Small intestine (tissue), 7 donors: ENCODE measurements around the gene BRD3. TPM values are rescaled to one million over a fixed set of nuclear protein-coding genes. Genes with fewer than 3 reads are reported as not detected.

ENCODE experiments used
- DNase-seq, 2 donors: peaks; one replicate each; pipeline versions ENCODE4 v3.0.0 to v3.0.0-alpha.2; 2013
- FAIRE-seq: peaks from 2 replicates; lab custom pipeline; 2012; peaks lifted over from hg19 to GRCh38; lab: Jason Lieb, UNC
- H3K27ac ChIP-seq, 3 donors: one replicate each; pipeline ENCODE4 v1.5.1; 2013; ENCODE audit warnings: low read length in 2 of 3, mild to moderate bottlenecking in 2 of 3, control low read depth in 1 of 3, inconsistent platforms in 1 of 3, low read depth in 1 of 3, moderate library complexity in 1 of 3
- H3K27me3 ChIP-seq, 3 donors: one replicate each; pipeline ENCODE4 v1.6.1; 2013; ENCODE audit warnings: low read length in 3 of 3, inconsistent platforms in 1 of 3; ENCODE audit not compliant: control insufficient read depth in 3 of 3, insufficient read depth in 3 of 3
- H3K36me3 ChIP-seq, 3 donors: one replicate each; pipeline ENCODE4 v1.6.1; 2013; ENCODE audit warnings: low read length in 3 of 3, inconsistent platforms in 1 of 3, low read depth in 1 of 3, mild to moderate bottlenecking in 1 of 3, moderate library complexity in 1 of 3; ENCODE audit not compliant: control insufficient read depth in 3 of 3, insufficient read depth in 2 of 3
- H3K4me1 ChIP-seq, 3 donors: one replicate each; pipeline ENCODE4 v1.6.1; 2013; ENCODE audit warnings: low read length in 2 of 3, inconsistent platforms in 1 of 3, low read depth in 1 of 3, mild to moderate bottlenecking in 1 of 3, moderate library complexity in 1 of 3; ENCODE audit not compliant: control insufficient read depth in 3 of 3, insufficient read depth in 2 of 3
- H3K4me3 ChIP-seq, 3 donors: one replicate each; pipeline ENCODE4 v1.5.1; 2013; ENCODE audit warnings: low read length in 3 of 3, control low read depth in 1 of 3, inconsistent platforms in 1 of 3, low read depth in 1 of 3, mild to moderate bottlenecking in 1 of 3, moderate library complexity in 1 of 3
- H3K9me3 ChIP-seq, 2 donors: one replicate each; pipeline ENCODE4 v1.6.1; 2013; ENCODE audit warnings: low read depth in 1 of 2, low read length in 1 of 2; ENCODE audit not compliant: control insufficient read depth in 2 of 2, insufficient read depth in 1 of 2
- WGBS, 3 donors: extraction: QIAGEN DNeasy Blood & Tissue Kit; methylation state at CpG; one replicate each; pipeline ENCODE4 v1.1.7; 2013; 5-methylcytosine and 5-hydroxymethylcytosine counted together
- polyA plus RNA-seq, 4 donors: library from polyadenylated mRNA; stranded (reverse) in 3 of 4; unstranded in 1 of 4; fragments of 200-250 nt in 3 of 4; fragments of 120-200 nt in 1 of 4; gene quantifications; one replicate each; pipeline versions ENCODE4 v1.2.1 to v1.2.3, GENCODE V29; 2013
- donor health status: healthy with polysubstance abuse.
- donor health status: control.
- donor health status: control.
- donor health status: Bipolar disorder and iron deficiency.
- donor health status: healthy.

The BRD3 gene
- polyA plus RNA-seq, 4 donors = 4.3 to 23.9 (median 8.5) TPM

GRCh38 chr9:134048582-134048968, 19.3 kb downstream of the BRD3 start:
- Histone ChIP-seq H3K4me3 (no peak overlapping the region), H3K27me3 (no peaks in the 10 kb centered on the region), H3K27ac (no peak overlapping the region), H3K9me3 (no peaks in the 10 kb centered on the region), H3K36me3 (peaks cover 1 to 96% (median 17%) of the 10 kb centered on the region in 3 donors), H3K4me1 (peaks cover 0 to 25% (median 7%) of the 10 kb centered on the region in 3 donors)
- DNase-seq (no peak), FAIRE-seq (no peak)
- WGBS, 3 donors = 93 to 96% (median 95%) methylated on average over 12 of the region's 12 CpGs

- H3K27me3 ChIP-seq = no peaks in the 10 kb centered on the region
- peaks cover 1 to 96% (median 17%) of the 10 kb centered on the region in 3 donors for H3K36me3 ChIP-seq
- peaks cover 0 to 25% (median 7%) of the 10 kb centered on the region in 3 donors for H3K4me1 ChIP-seq
- DNase-seq = no peak
- no peaks in the 10 kb centered on the region for H3K9me3 ChIP-seq
- no peak for FAIRE-seq
- 96 to 99% (median 96%) methylated on average over 43 to 53 of the region's 53 CpGs for WGBS, 3 donors
- H3K4me3 ChIP-seq = no peak overlapping the region
- H3K27ac ChIP-seq = no peak overlapping the region
These were observed 19.8 kb downstream of the BRD3 start for GRCh38 chr9:134047868-134048581.

- H3K9me3 ChIP-seq = no peaks in the 10 kb centered on the region
- peaks cover 2 to 93% (median 17%) of the 10 kb centered on the region in 3 donors for H3K36me3 ChIP-seq
- FAIRE-seq (no peak), DNase-seq (no peak)
- H3K27me3 ChIP-seq = no peaks in the 10 kb centered on the region
- WGBS, 3 donors = 90% methylated on average over 20 to 21 of the region's 21 CpGs
- H3K27ac ChIP-seq = no peak overlapping the region
- peaks cover 0 to 20% (median 7%) of the 10 kb centered on the region in 3 donors for H3K4me1 ChIP-seq
- H3K4me3 ChIP-seq = no peak overlapping the region
These were observed 20.7 kb downstream of the BRD3 start for GRCh38 chr9:134046894-134047681.

GRCh38 chr9:134045841-134046544, 21.8 kb downstream of the BRD3 start:
- peaks cover 9 to 96% (median 17%) of the 10 kb centered on the region in 3 donors for H3K36me3 ChIP-seq
- H3K9me3 ChIP-seq = no peaks in the 10 kb centered on the region
- FAIRE-seq (no peak), DNase-seq (no peak)
- no peak overlapping the region for H3K4me3 ChIP-seq
- no peak overlapping the region for H3K27ac ChIP-seq
- 79 to 86% (median 82%) methylated on average over 26 of the region's 26 CpGs for WGBS, 3 donors
- H3K4me1 ChIP-seq = peaks cover 0 to 13% (median 7%) of the 10 kb centered on the region in 3 donors
- H3K27me3 ChIP-seq = no peaks in the 10 kb centered on the region

GRCh38 chr9:134044944-134045343, 22.9 kb downstream of the BRD3 start:
- DNase-seq = no peak
- no peak for FAIRE-seq
- 81 to 89% (median 83%) methylated on average over 12 of the region's 12 CpGs for WGBS, 3 donors
- Histone ChIP-seq H3K27ac (no peak overlapping the region), H3K9me3 (no peaks in the 10 kb centered on the region), H3K27me3 (no peaks in the 10 kb centered on the region), H3K36me3 (peaks cover 8 to 95% (median 17%) of the 10 kb centered on the region in 3 donors), H3K4me3 (no peak overlapping the region), H3K4me1 (peaks cover 0 to 4% (median 4%) of the 10 kb centered on the region in 3 donors)

GRCh38 chr9:134043531-134043988, 24.3 kb downstream of the BRD3 start:
- H3K4me1 ChIP-seq = no peaks in the 10 kb centered on the region
- no peaks in the 10 kb centered on the region for H3K9me3 ChIP-seq
- no peak overlapping the region for H3K4me3 ChIP-seq
- no peak for DNase-seq
- peaks cover 9 to 93% (median 13%) of the 10 kb centered on the region in 3 donors for H3K36me3 ChIP-seq
- no peak for FAIRE-seq
- H3K27ac ChIP-seq = no peak overlapping the region
- 82 to 87% (median 82%) methylated on average over 11 of the region's 11 CpGs for WGBS, 3 donors
- no peaks in the 10 kb centered on the region for H3K27me3 ChIP-seq

- Histone ChIP-seq H3K27ac (no peak overlapping the region), H3K4me1 (no peaks in the 10 kb centered on the region), H3K36me3 (peaks cover 9 to 82% (median 10%) of the 10 kb centered on the region in 3 donors), H3K27me3 (no peaks in the 10 kb centered on the region), H3K4me3 (no peak overlapping the region), H3K9me3 (no peaks in the 10 kb centered on the region)
- FAIRE-seq (no peak), DNase-seq (no peak)
- WGBS, 3 donors = 91 to 96% (median 93%) methylated on average over 16 of the region's 16 CpGs
These were observed 26.2 kb downstream of the BRD3 start for GRCh38 chr9:134041649-134041962.
